Liver (tissue), 3 donors: ENCODE results near the gene RTN4RL1.

Experiments
- CTCF ChIP-seq: fragments of 150-350 bp; IDR thresholded peaks from 2 replicates; pipeline ENCODE4 v1.5.1; 2017; ENCODE audit warnings: improper control_type of control experiment, low read depth, low read length; ENCODE audit not compliant: missing input control
- EGR1 ChIP-seq, 2 donors: IDR thresholded peaks; 2 replicates each; pipeline ENCODE4 v1.6.1; 2016 to 2018; ENCODE audit warnings: antibody characterized with exemption in 2 of 2, low read depth in 2 of 2
- HNF4G ChIP-seq: IDR thresholded peaks from 2 replicates; pipeline ENCODE4 v1.6.1; 2016; ENCODE audit warnings: antibody characterized with exemption
- MAX ChIP-seq: IDR thresholded peaks from 2 replicates; pipeline ENCODE4 v1.6.1; 2016; ENCODE audit warnings: antibody characterized with exemption
- TAF1 ChIP-seq: conservative IDR thresholded peaks from 2 replicates; pipeline ENCODE4 v1.6.1; 2016; ENCODE audit warnings: antibody characterized with exemption, mild to moderate bottlenecking
- donor health status: healthy.
- donor health status: healthy.

- TF ChIP-seq TAF1 (no peak), CTCF (peak; percentile 17), MAX (no peak), EGR1 (IDR thresholded peaks at IDR 0.05; ENCODE audit: low read depth in 2 of 2) (no peak), HNF4G (no peak)
Observed at GRCh38 chr17:1972487-1973160, 52.5 kb downstream of the RTN4RL1 start.
